ENCODE data around the gene TRPM3. TPM values are rescaled to one million over a fixed set of nuclear protein-coding genes. Genes with fewer than 3 reads are reported as not detected.

Gene TRPM3
- total RNA-seq, 4 donors from 2014 or later = 0.51 to 8.4 (median 3.3) TPM

GRCh38 chr9:70564468-70565335 lies 556.7 kb downstream of the TRPM3 start:
- intact Hi-C loops (cut with DNase I; ENCODE audit: low total_unique reads) = loop anchor here (10.0 kb wide), 1 partner anchor 50 kb away; no protein-coding TSS in a partner anchor
- Histone ChIP-seq H3K27ac (peak overlapping the region in 1 of 2 donors; percentile 73), H3K36me3 (no peaks in the 10 kb centered on the region), H3K9me3 (no peaks in the 10 kb centered on the region), H3K27me3 (no peaks in the 10 kb centered on the region), H3K4me3 (no peak overlapping the region), H3K4me1 (no peaks in the 10 kb centered on the region)
- DNase-seq = no peak
- no peak for TF ChIP-seq POLR2A (IDR thresholded peaks at IDR 0.05)
- TF ChIP-seq CTCF (IDR thresholded peaks at IDR 0.05) = no peak

- no peaks in the 10 kb centered on the region for H3K9me3 ChIP-seq
- H3K4me1 ChIP-seq = no peaks in the 10 kb centered on the region
- intact Hi-C loops (cut with DNase I; ENCODE audit: low total_unique reads) = loop anchor here (10.0 kb wide), 1 partner anchor 49 kb away; no protein-coding TSS in a partner anchor
- no peak for DNase-seq
- H3K27ac ChIP-seq = peak overlapping the region; percentile 9 to 73
- H3K27me3 ChIP-seq = no peaks in the 10 kb centered on the region
- no peaks in the 10 kb centered on the region for H3K36me3 ChIP-seq
- no peak for TF ChIP-seq CTCF (IDR thresholded peaks at IDR 0.05)
- no peak for TF ChIP-seq POLR2A (IDR thresholded peaks at IDR 0.05)
- no peak overlapping the region for H3K4me3 ChIP-seq
Measured at GRCh38 chr9:70563431-70564204, 557.8 kb downstream of the TRPM3 start.

GRCh38 chr9:70563010-70563409 lies 558.4 kb downstream of the TRPM3 start:
- Histone ChIP-seq H3K4me1 (no peaks in the 10 kb centered on the region), H3K9me3 (no peaks in the 10 kb centered on the region), H3K27ac (peak overlapping the region; percentile 9 to 73), H3K27me3 (no peaks in the 10 kb centered on the region), H3K4me3 (no peak overlapping the region), H3K36me3 (no peaks in the 10 kb centered on the region)
- intact Hi-C loops (cut with DNase I; ENCODE audit: low total_unique reads) = loop anchor here (10.0 kb wide), 1 partner anchor 48 kb away; no protein-coding TSS in a partner anchor
- DNase-seq = no peak
- no peak for TF ChIP-seq POLR2A (IDR thresholded peaks at IDR 0.05)
- TF ChIP-seq CTCF (IDR thresholded peaks at IDR 0.05) = no peak

- TF ChIP-seq CTCF (IDR thresholded peaks at IDR 0.05) (no peak), POLR2A (IDR thresholded peaks at IDR 0.05) (no peak)
- Histone ChIP-seq H3K27ac (peak overlapping the region; percentile 65 to 73), H3K27me3 (no peaks in the 10 kb centered on the region), H3K36me3 (no peaks in the 10 kb centered on the region), H3K9me3 (no peaks in the 10 kb centered on the region), H3K4me3 (no peak overlapping the region), H3K4me1 (no peaks in the 10 kb centered on the region)
- intact Hi-C loops (cut with DNase I; ENCODE audit: low total_unique reads) = loop anchor here (10.0 kb wide), 1 partner anchor 47 kb away; no protein-coding TSS in a partner anchor
- DNase-seq = no peak
Measured at GRCh38 chr9:70561786-70562395, 559.5 kb downstream of the TRPM3 start.
